Sigmoid colon (tissue), 3 donors: Measurements from ENCODE around the gene ARSG.

Experiments used
- POLR2A ChIP-seq, 2 donors: fragments of 450-650 bp; IDR thresholded peaks; one replicate each; pipeline ENCODE4 v1.6.1; 2016; ENCODE audit warnings: antibody characterized with exemption in 2 of 2, mild to moderate bottlenecking in 2 of 2, moderate library complexity in 2 of 2
- TF ChIP-seq, protein P1 (sequence below), 4 experiments: fragments of 450-650 bp in 3 of 4; fragments of 200-600 bp in 1 of 4; IDR thresholded peaks; one replicate each; pipeline ENCODE4 v1.5.1; 2016 to 2019; ENCODE audit warnings: antibody characterized with exemption in 4 of 4, mild to moderate bottlenecking in 3 of 4, moderate library complexity in 2 of 4

- no peak for TF ChIP-seq POLR2A (IDR thresholded peaks at IDR 0.05)
- TF ChIP-seq, protein P1, sequence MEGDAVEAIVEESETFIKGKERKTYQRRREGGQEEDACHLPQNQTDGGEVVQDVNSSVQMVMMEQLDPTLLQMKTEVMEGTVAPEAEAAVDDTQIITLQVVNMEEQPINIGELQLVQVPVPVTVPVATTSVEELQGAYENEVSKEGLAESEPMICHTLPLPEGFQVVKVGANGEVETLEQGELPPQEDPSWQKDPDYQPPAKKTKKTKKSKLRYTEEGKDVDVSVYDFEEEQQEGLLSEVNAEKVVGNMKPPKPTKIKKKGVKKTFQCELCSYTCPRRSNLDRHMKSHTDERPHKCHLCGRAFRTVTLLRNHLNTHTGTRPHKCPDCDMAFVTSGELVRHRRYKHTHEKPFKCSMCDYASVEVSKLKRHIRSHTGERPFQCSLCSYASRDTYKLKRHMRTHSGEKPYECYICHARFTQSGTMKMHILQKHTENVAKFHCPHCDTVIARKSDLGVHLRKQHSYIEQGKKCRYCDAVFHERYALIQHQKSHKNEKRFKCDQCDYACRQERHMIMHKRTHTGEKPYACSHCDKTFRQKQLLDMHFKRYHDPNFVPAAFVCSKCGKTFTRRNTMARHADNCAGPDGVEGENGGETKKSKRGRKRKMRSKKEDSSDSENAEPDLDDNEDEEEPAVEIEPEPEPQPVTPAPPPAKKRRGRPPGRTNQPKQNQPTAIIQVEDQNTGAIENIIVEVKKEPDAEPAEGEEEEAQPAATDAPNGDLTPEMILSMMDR (IDR thresholded peaks at IDR 0.05) = no peak
Measured at GRCh38 chr17:68255151-68255550, 36.1 kb upstream of the ARSG start.
